ENCODE results near the gene PCYT1B.

The PCYT1B gene

DNA sequence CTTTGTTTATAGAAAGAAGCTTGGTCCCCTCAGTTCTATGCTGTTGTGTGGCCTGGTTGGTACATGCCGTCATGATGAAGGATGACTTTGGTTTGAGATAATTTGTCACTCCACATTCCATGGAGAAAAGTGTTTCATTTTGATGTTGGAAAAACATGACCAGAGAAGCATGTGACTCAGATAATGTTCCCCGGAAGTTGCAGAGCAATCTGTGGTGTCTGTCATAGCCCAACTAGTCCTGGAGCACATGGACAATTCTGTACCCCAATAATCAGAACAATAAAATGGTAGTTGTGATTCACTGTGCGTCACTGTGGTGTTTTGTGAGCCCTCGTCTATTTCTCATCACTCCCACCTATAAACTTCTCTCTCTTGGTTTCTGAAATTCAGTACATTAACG is 97.0 kb downstream of the PCYT1B start:
- TF ChIP-seq, protein P1, sequence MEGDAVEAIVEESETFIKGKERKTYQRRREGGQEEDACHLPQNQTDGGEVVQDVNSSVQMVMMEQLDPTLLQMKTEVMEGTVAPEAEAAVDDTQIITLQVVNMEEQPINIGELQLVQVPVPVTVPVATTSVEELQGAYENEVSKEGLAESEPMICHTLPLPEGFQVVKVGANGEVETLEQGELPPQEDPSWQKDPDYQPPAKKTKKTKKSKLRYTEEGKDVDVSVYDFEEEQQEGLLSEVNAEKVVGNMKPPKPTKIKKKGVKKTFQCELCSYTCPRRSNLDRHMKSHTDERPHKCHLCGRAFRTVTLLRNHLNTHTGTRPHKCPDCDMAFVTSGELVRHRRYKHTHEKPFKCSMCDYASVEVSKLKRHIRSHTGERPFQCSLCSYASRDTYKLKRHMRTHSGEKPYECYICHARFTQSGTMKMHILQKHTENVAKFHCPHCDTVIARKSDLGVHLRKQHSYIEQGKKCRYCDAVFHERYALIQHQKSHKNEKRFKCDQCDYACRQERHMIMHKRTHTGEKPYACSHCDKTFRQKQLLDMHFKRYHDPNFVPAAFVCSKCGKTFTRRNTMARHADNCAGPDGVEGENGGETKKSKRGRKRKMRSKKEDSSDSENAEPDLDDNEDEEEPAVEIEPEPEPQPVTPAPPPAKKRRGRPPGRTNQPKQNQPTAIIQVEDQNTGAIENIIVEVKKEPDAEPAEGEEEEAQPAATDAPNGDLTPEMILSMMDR (IDR thresholded peaks at IDR 0.05; ENCODE audit: low read depth, low read length) = no peak
- TF ChIP-seq, protein P2, sequence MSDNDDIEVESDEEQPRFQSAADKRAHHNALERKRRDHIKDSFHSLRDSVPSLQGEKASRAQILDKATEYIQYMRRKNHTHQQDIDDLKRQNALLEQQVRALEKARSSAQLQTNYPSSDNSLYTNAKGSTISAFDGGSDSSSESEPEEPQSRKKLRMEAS (IDR thresholded peaks at IDR 0.05; ENCODE audit: low read depth, low read length) = no peak
- TF ChIP-seq POLR2A (IDR thresholded peaks at IDR 0.05; ENCODE audit: extremely low read depth, insufficient read length) (no peak), MYC (IDR thresholded peaks at IDR 0.05; ENCODE audit: low read depth, low read length) (no peak)
- DNase-seq (ENCODE audit: low read depth) = no peak
- H3K4me3 ChIP-seq (ENCODE audit: low read depth, low read length) = no peak overlapping the region

DNA sequence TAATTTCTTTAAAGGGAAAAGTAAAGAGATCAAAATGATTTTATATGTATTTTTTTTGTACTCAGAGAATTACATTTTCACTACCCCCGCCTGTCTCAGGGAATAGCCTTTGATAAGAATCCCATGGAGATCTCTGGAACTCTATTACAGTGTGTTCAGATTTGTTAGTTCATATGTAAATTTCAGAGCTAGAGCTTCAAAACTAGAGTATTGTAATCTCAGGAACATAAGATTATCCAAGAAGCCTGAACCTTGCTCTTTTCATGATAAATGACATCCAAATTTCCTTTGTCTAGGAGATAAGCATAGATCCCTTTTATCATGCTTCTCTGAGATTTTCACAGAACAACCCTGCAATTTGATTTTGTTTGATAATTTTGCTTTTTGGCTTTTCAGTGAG is 99.2 kb downstream of the PCYT1B start:
- TF ChIP-seq, protein P2 (IDR thresholded peaks at IDR 0.05; ENCODE audit: low read depth, low read length) = no peak
- TF ChIP-seq MYC (IDR thresholded peaks at IDR 0.05; ENCODE audit: low read depth, low read length) (no peak), POLR2A (IDR thresholded peaks at IDR 0.05; ENCODE audit: extremely low read depth, insufficient read length) (no peak)
- TF ChIP-seq, protein P1 (IDR thresholded peaks at IDR 0.05; ENCODE audit: low read depth, low read length) = no peak
- no peak overlapping the region for H3K4me3 ChIP-seq (ENCODE audit: low read depth, low read length)
- no peak for DNase-seq (ENCODE audit: low read depth)

DNA sequence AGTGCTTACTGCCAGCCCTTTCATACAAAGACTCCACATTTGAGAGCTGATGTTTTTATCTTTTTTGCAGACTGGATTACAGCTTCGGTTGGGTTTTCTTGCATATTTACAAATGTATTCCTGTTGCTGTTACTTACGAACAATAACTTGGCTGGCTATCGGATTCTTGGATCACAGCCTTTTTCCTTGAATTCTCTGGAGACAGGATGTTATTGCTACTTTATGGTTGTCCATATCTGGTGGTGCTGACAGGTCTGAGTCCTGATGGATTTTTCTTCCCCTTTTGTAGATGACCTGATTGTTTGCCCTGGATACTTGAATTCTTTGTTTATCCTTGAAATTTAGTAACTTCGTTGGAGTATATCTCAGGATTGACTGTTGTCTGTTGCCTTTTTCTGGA is 104.4 kb downstream of the PCYT1B start:
- H3K4me3 ChIP-seq (ENCODE audit: low read depth, low read length) = no peak overlapping the region
- TF ChIP-seq POLR2A (IDR thresholded peaks at IDR 0.05; ENCODE audit: extremely low read depth, insufficient read length) = no peak
- TF ChIP-seq, protein P2 (IDR thresholded peaks at IDR 0.05; ENCODE audit: low read depth, low read length) = no peak
- no peak for TF ChIP-seq MYC (IDR thresholded peaks at IDR 0.05; ENCODE audit: low read depth, low read length)
- TF ChIP-seq, protein P1 (IDR thresholded peaks at IDR 0.05; ENCODE audit: low read depth, low read length) = no peak
- no peak for DNase-seq (ENCODE audit: low read depth)

DNA sequence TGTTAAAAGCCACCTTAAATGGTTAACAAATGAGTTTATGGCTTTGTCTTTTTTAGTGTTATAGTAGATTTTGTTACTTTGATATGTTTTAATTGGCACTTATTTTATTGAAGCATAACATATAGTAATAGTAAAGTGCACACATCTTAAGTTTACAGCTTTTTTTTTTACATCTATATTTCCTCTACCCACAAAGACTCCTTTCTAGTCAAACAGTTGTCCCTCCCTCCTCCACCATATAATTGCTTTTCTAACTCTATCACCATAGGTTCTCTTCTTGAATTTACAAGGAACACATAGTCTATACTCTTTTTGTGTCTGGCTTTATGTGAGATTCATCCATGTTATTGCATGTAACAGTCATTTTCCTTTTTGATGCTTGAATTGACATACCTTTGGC is 110.6 kb downstream of the PCYT1B start:
- DNase-seq (ENCODE audit: low read depth) = no peak

DNA sequence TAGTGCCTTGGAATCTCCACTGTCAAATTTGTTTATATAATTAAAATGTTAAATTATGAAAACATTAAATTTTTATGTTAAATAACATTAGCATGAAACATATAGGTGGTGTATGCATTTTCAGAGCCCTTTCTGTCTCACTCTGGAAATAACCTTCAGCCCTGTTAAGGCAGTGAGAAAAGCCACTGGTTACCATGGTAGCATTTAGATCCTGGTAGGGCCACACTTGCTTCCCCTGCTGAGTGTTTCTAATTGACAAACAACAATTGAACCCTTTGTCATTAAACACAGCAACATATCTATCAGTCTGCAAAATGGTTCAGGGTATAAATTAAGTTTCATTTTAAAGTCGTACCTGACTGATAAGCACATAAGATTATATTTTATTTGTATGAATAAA is 118.5 kb downstream of the PCYT1B start:
- DNase-seq (ENCODE audit: low read depth) = no peak
- TF ChIP-seq MYC (IDR thresholded peaks at IDR 0.05; ENCODE audit: low read depth, low read length) (no peak), POLR2A (IDR thresholded peaks at IDR 0.05; ENCODE audit: extremely low read depth, insufficient read length) (no peak)
- TF ChIP-seq, protein P2 (IDR thresholded peaks at IDR 0.05; ENCODE audit: low read depth, low read length) = no peak
- TF ChIP-seq, protein P1 (IDR thresholded peaks at IDR 0.05; ENCODE audit: low read depth, low read length) = no peak
- no peak overlapping the region for H3K4me3 ChIP-seq (ENCODE audit: low read depth, low read length)

More for the DNA sequence above, 110.6 kb downstream of the PCYT1B start:
- TF ChIP-seq, protein P1 (IDR thresholded peaks at IDR 0.05; ENCODE audit: low read depth, low read length) = no peak
- TF ChIP-seq MYC (IDR thresholded peaks at IDR 0.05; ENCODE audit: low read depth, low read length) (no peak), POLR2A (IDR thresholded peaks at IDR 0.05; ENCODE audit: extremely low read depth, insufficient read length) (no peak)
- TF ChIP-seq, protein P2 (IDR thresholded peaks at IDR 0.05; ENCODE audit: low read depth, low read length) = no peak
- H3K4me3 ChIP-seq (ENCODE audit: low read depth, low read length) = no peak overlapping the region

Data from NB4 (cell line).